ENCODE measurements around the gene TAS1R2.

The TAS1R2 gene

DNA sequence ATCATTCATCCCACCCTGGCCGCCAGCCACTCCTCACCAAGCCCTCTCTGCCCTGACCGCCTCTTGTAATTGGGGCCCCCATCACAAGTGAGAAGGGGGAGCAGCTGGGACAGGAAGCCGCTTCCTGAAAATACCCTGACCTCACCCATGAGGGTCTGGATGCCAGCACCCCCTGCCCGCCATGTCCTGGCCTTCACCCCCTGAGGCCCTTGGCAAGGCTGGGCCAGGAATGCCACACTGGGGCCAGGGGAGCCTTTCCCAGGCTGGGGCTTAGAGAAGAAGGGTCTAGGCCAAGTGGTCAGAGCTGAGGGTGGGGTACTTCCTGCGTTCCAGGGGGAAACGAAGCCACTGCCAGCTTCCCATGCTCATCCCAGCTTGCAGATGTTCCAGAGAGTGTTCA lies 60.5 kb downstream of the TAS1R2 start:
- H3K9me3 ChIP-seq (replicated peaks in 1 of 11), result peaks cover 0 to 3% (median 0%) of the 10 kb centered on the region in 11 experiments; a peak in 1 of 22 replicates
- H3K4me1 ChIP-seq, result peaks cover 0 to 5% (median 0%) of the 10 kb centered on the region in 10 experiments; a peak in 1 of 20 replicates
- H3K36me3 ChIP-seq, result no peaks in the 10 kb centered on the region
- no peak overlapping the region for H3K4me2 ChIP-seq
- H4K20me1 ChIP-seq, result no peaks in the 10 kb centered on the region
- no peak overlapping the region for H3K9ac ChIP-seq
- H3K4me3 ChIP-seq, result no peak overlapping the region
- H3K27me3 ChIP-seq, result no peaks in the 10 kb centered on the region
- H3K27ac ChIP-seq, result no peak overlapping the region
- TF ChIP-seq Cebpa-rat (IDR thresholded peaks at IDR 0.05), result no peak

DNA sequence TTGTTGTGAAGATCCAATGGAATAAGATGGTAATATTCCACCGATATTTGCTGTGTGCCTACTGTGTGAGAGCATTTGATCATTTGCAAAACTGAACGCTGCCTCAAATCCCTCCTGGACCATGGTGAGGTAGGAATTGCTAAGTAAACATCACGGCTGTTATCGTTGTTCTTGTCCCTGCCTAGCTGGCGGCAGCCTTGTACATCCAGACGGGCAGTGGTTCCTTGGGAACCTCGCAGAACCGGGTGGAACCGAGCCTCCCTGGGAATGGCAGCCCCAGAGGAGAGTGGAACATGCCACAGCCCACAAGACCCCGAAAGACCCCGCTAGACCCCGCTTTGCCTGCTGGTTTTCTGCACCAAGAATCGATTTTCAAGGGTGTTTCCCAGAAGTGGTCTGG lies 60.9 kb downstream of the TAS1R2 start:
- Histone ChIP-seq H3K4me2 (no peak overlapping the region), H3K36me3 (no peaks in the 10 kb centered on the region), H3K9me3 (replicated peaks in 1 of 11) (peaks cover 0 to 3% (median 0%) of the 10 kb centered on the region in 11 experiments; a peak in 2 of 22 replicates), H3K27ac (no peak overlapping the region), H4K20me1 (no peaks in the 10 kb centered on the region), H3K27me3 (no peaks in the 10 kb centered on the region), H3K4me3 (no peak overlapping the region), H3K4me1 (peaks cover 0 to 5% (median 0%) of the 10 kb centered on the region in 10 experiments; a peak in 1 of 20 replicates), H3K9ac (no peak overlapping the region)
- no peak for TF ChIP-seq Cebpa-rat (IDR thresholded peaks at IDR 0.05)

DNA sequence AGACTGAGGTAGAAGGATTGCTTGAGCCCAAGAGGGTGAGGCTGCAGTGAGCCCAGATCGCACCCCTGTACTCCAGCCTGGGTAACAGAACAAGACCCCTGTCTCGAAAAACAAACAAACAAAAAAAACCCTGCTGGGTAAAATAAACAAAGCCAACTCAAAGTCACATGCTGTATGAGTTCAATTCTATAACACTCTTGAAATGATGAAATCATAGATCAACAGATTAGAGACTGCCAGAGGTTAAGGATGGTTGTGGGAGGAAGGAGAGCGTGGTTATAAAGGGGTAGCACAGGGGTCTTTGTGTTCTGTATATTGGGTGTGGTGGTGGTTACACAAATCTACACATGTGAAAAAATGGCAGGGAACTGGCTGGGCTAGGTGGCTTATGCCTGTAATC lies 62.5 kb downstream of the TAS1R2 start:
- Histone ChIP-seq H3K9ac (no peak overlapping the region), H3K9me3 (replicated peaks in 1 of 11) (peaks cover 0 to 15% (median 11%) of the 10 kb centered on the region in 11 experiments; a peak in 14 of 22 replicates), H3K36me3 (no peaks in the 10 kb centered on the region), H3K27ac (no peak overlapping the region), H3K4me3 (no peak overlapping the region), H3K4me1 (peaks cover 0 to 5% (median 0%) of the 10 kb centered on the region in 10 experiments; a peak in 1 of 20 replicates), H3K4me2 (no peak overlapping the region), H4K20me1 (no peaks in the 10 kb centered on the region), H3K27me3 (no peaks in the 10 kb centered on the region)
- no peak for TF ChIP-seq Cebpa-rat (IDR thresholded peaks at IDR 0.05)

DNA sequence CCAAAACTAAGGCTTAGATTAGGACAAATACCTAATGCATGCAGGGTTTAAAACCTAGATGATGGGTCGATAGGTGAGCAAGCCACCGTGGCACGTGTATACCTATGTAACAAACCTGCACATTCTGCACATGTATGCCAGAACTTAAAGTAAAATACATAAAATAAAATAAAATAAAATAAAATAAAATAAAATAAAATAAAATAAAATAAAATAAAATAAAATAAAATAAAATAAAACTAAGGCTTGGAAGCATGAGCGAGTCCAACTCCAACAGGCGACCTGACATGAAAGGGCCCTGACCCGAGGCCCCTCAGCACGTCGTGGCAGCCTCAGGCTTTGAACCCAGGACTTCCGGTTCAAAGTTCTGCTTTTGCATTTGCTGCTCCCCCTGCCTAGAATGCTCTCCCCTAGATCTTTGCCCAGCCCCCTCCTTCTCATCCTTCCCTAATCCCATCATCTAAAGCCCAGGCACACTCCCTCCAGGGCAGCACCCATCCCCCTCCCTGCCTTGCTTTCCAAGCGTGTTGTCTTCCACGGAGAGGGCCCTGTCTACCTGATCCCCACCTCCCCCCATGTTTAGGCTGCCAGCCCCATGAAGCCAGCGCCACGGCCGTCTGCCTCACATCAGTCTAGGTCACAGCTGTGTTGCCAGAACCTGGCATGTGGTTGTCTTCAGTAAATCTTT lies 64.3 kb downstream of the TAS1R2 start:
- no peak overlapping the region for H3K27ac ChIP-seq
- TF ChIP-seq Cebpa-rat (IDR thresholded peaks at IDR 0.05), result no peak

DNA sequence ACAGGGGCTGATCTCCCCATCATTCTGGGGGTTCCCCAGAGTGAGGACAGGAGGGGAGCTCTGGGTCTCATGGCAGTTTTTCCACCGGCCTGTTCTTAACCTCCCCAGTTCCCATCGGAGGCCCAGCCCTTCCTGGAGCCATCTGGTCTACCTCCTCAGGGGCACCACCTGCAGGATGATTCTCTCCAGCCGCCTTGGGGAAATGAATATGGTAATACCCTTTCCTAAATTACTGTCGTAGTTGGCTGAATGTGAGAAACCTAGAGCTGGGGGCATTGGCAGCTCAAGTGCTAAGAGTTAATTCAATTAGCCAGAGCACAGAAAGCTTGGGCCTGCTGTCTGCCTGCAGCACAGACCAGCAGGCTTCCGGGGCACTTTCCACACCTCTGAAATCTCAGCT lies 64.9 kb downstream of the TAS1R2 start:
- Histone ChIP-seq H3K4me1 (peaks cover 0 to 5% (median 0%) of the 10 kb centered on the region in 10 experiments; a peak in 1 of 20 replicates), H3K9me3 (replicated peaks in 1 of 11) (peaks cover 0 to 15% (median 10%) of the 10 kb centered on the region in 11 experiments; a peak in 14 of 22 replicates), H3K27ac (no peak overlapping the region), H3K4me2 (no peak overlapping the region; a peak in 1 of 22 replicates), H3K9ac (no peak overlapping the region), H3K4me3 (no peak overlapping the region), H3K36me3 (no peaks in the 10 kb centered on the region), H3K27me3 (no peaks in the 10 kb centered on the region), H4K20me1 (no peaks in the 10 kb centered on the region)
- TF ChIP-seq Cebpa-rat (IDR thresholded peaks at IDR 0.05), result no peak

More for the DNA sequence above, 64.3 kb downstream of the TAS1R2 start:
- no peak overlapping the region for H3K4me3 ChIP-seq
- H3K9me3 ChIP-seq (replicated peaks in 1 of 11), result peaks cover 0 to 15% (median 10%) of the 10 kb centered on the region in 11 experiments; a peak in 14 of 22 replicates
- H3K36me3 ChIP-seq, result no peaks in the 10 kb centered on the region
- no peak overlapping the region for H3K9ac ChIP-seq
- no peak overlapping the region; a peak in 1 of 22 replicates for H3K4me2 ChIP-seq
- no peaks in the 10 kb centered on the region for H3K27me3 ChIP-seq
- H4K20me1 ChIP-seq, result no peaks in the 10 kb centered on the region
- peaks cover 0 to 5% (median 0%) of the 10 kb centered on the region in 10 experiments; a peak in 1 of 20 replicates for H3K4me1 ChIP-seq

DNA sequence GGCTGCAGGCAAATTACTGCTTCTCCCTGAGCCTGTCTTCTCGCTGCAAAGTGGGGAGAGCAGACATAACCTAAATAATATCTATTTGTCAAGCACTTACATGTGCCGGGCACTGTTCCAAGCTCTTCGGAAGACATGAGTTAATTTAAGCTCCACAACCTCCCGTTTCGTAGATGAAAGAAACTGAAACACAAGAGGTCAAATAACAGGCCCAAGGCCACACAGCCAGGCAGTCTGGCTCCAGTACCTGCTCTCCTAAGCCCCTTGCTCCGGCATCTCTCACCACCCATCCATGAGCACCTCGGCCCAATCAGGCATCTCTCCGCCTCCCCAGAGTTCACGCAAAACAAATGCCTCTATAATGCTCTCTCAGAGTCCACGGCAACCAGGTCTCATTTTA lies 65.4 kb downstream of the TAS1R2 start:
- H3K4me3 ChIP-seq, result no peak overlapping the region
- no peak overlapping the region for H3K9ac ChIP-seq
- no peak overlapping the region for H3K4me2 ChIP-seq

DNA sequence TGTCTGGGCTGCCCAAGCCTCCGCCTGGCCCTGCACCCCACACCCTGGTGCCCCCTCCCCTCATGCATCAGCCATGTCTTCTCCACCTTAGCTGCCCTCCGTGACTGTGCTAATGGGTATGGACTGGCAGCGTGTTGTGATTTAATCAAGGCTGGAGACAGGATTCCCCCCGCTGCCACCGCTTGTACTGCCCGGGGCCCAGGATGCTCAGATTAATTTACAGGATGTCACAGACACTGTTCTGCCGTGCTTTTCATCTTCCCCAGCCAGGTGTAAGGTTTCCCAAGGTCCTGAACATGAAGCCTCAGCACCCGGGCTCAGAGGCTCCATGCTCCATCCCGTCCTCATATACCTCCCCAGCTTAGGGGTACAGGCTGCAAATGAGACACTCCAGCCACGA lies 66.3 kb downstream of the TAS1R2 start:
- no peaks in the 10 kb centered on the region for H4K20me1 ChIP-seq
- H3K4me1 ChIP-seq, result peaks cover 0 to 5% (median 0%) of the 10 kb centered on the region in 10 experiments; a peak in 1 of 20 replicates
- no peak overlapping the region for H3K27ac ChIP-seq
- no peaks in the 10 kb centered on the region for H3K36me3 ChIP-seq
- H3K27me3 ChIP-seq, result no peaks in the 10 kb centered on the region
- H3K4me3 ChIP-seq, result no peak overlapping the region
- no peak overlapping the region for H3K4me2 ChIP-seq
- H3K9ac ChIP-seq, result no peak overlapping the region
- TF ChIP-seq Cebpa-rat (IDR thresholded peaks at IDR 0.05), result no peak
- peaks cover 0 to 15% (median 10%) of the 10 kb centered on the region in 11 experiments; a peak in 14 of 22 replicates for H3K9me3 ChIP-seq (replicated peaks in 1 of 11)

More for the DNA sequence above, 65.4 kb downstream of the TAS1R2 start:
- H3K27ac ChIP-seq, result no peak overlapping the region
- H3K9me3 ChIP-seq (replicated peaks in 1 of 11), result peaks cover 0 to 15% (median 10%) of the 10 kb centered on the region in 11 experiments; a peak in 14 of 22 replicates
- no peaks in the 10 kb centered on the region for H4K20me1 ChIP-seq
- no peaks in the 10 kb centered on the region for H3K36me3 ChIP-seq
- TF ChIP-seq Cebpa-rat (IDR thresholded peaks at IDR 0.05), result no peak
- H3K27me3 ChIP-seq, result no peaks in the 10 kb centered on the region
- H3K4me1 ChIP-seq, result peaks cover 0 to 5% (median 0%) of the 10 kb centered on the region in 10 experiments; a peak in 1 of 20 replicates

DNA sequence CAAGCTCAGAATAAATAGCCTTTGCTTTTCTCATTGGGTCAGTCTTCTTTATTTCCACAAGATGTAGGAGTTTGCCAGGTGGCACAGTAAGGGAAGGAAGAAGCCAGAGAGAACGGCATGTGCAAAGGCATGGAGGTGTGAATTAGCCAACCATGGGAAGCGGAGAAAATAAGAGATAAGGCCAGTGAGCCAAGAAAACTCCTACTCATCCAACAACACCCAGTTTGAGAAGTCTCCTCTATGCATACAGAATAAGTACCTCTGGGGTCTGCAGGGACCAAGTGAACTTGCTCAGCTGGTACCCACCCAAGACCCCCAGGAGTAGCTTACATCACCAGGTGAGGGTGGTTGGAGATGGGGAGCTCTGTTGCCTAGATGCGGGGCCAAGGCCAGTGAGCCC lies 66.7 kb downstream of the TAS1R2 start:
- Histone ChIP-seq H4K20me1 (no peaks in the 10 kb centered on the region), H3K4me1 (peaks cover 0 to 5% (median 0%) of the 10 kb centered on the region in 10 experiments; a peak in 1 of 20 replicates), H3K9me3 (replicated peaks in 1 of 11) (peaks cover 0 to 15% (median 10%) of the 10 kb centered on the region in 11 experiments; a peak in 14 of 22 replicates), H3K9ac (no peak overlapping the region), H3K4me3 (no peak overlapping the region), H3K36me3 (no peaks in the 10 kb centered on the region), H3K27me3 (no peaks in the 10 kb centered on the region), H3K27ac (no peak overlapping the region), H3K4me2 (no peak overlapping the region)
- no peak for TF ChIP-seq Cebpa-rat (IDR thresholded peaks at IDR 0.05)

All from BLaER1 treated with 17β-estradiol and CSF1 and Interleukin-3, amounts not matched to agents 10 nM and 100 nM (cell line).